Measurements from ENCODE around the gene SFT2D1.

Gene SFT2D1

DNA sequence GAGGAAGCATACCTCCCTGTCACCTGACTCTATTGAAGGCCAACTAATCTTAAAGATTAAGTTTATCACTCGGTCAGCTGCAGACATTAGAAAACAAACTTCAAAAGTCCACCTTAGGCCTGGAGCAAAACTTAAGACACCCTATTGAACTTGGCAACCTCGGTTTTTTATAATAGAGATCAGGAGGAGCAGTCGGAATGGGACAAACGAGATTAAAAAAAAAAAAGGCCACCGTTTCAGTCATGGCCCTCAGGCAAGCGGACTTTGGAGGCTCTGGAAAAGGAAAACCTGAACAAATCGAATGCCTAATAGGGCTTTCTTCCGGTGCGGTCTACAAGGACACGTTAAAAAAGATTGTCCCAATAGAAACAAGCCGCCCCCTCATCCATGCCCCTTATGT, 26.9 kb downstream of the SFT2D1 start:
- in situ Hi-C loops (cut with HindIII; ENCODE audit: low pct_ligation_motif_present, low sequenced_read_pairs): no loop called here

DNA sequence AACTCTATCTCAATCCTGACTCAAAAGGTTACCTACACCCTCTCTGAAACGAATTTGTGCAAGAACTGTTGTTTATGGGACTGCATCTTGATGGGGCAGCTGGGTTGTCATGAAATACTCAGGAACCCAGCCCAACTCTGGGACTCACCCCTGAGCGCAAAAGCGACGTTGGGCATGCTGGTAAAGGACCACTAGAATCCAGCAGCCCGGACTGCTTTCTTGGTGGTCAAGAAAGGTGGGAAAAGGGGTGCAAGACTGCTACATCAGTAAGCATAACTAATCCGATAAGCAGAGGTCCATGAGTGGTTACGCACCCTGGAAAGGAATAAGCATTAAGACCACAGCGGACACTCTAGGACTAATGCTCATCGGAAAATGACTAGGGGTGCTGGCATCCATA, 27.9 kb downstream of the SFT2D1 start:
- TF ChIP-seq, protein P1, sequence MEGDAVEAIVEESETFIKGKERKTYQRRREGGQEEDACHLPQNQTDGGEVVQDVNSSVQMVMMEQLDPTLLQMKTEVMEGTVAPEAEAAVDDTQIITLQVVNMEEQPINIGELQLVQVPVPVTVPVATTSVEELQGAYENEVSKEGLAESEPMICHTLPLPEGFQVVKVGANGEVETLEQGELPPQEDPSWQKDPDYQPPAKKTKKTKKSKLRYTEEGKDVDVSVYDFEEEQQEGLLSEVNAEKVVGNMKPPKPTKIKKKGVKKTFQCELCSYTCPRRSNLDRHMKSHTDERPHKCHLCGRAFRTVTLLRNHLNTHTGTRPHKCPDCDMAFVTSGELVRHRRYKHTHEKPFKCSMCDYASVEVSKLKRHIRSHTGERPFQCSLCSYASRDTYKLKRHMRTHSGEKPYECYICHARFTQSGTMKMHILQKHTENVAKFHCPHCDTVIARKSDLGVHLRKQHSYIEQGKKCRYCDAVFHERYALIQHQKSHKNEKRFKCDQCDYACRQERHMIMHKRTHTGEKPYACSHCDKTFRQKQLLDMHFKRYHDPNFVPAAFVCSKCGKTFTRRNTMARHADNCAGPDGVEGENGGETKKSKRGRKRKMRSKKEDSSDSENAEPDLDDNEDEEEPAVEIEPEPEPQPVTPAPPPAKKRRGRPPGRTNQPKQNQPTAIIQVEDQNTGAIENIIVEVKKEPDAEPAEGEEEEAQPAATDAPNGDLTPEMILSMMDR (IDR thresholded peaks at IDR 0.05; ENCODE audit: low read depth, low read length, missing control alignments): no peak
- no peak for DNase-seq
- Histone ChIP-seq H3K36me3 (replicated peaks) (peaks cover 2% of the 10 kb centered on the region), H3K27ac (no peak overlapping the region), H3K27me3 (replicated peaks) (peaks cover 8% of the 10 kb centered on the region), H3K4me3 (ENCODE audit: low read depth, low read length) (no peak overlapping the region)
- in situ Hi-C loops (cut with HindIII; ENCODE audit: low pct_ligation_motif_present, low sequenced_read_pairs): no loop called here

More for the DNA sequence above, 26.9 kb downstream of the SFT2D1 start:
- TF ChIP-seq, protein P1 (IDR thresholded peaks at IDR 0.05; ENCODE audit: low read depth, low read length, missing control alignments): no peak
- DNase-seq: no peak
- Histone ChIP-seq H3K4me3 (ENCODE audit: low read depth, low read length) (no peak overlapping the region), H3K36me3 (replicated peaks) (peaks cover 2% of the 10 kb centered on the region), H3K27me3 (replicated peaks) (no peaks in the 10 kb centered on the region), H3K27ac (no peak overlapping the region)

DNA sequence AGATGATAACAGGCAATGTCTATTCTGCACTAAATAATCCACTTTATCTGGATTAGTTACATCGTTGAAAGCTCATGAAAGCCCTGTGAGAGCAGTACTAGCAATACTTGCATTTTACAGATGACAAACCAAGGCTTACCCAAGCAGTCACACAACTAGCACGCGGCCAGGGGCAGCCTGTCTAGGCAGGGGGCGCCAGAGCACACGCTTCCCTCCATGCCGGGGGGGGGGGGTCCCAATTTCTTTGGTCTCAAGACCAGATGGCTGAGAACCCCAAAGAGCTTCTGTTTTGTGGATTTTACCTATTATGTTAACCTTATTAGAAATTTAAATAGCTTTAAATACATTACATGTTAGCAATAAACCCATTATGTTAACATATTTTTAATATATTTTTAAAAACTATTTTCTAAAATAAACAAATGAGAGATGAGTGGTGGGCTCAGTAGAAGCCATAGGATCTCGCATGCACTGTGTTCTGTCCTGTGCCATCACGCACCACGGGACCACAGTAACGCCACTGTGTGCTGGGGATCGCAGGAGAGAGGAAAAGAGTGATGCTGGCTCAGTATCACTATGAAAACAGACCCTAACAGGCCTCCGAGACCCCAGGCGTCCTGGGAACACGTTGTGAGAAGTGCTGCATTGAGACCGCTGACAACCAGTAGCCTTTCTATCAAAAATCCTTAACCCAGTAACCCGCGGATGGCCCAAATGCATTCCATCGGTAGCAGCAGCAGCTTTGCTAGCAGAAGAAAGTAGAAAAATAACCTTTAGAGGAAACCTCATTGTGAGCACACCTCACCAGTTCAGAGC, 28.9 kb downstream of the SFT2D1 start:
- no peak overlapping the region for H3K4me3 ChIP-seq (ENCODE audit: low read depth, low read length)
- no peak overlapping the region for H3K27ac ChIP-seq
- no peaks in the 10 kb centered on the region for H3K36me3 ChIP-seq (replicated peaks)
- H3K27me3 ChIP-seq (replicated peaks): peaks cover 18% of the 10 kb centered on the region
- in situ Hi-C loops (cut with HindIII; ENCODE audit: low pct_ligation_motif_present, low sequenced_read_pairs): no loop called here
- DNase-seq: no peak
- TF ChIP-seq, protein P1 (IDR thresholded peaks at IDR 0.05; ENCODE audit: low read depth, low read length, missing control alignments): peak; percentile 84

DNA sequence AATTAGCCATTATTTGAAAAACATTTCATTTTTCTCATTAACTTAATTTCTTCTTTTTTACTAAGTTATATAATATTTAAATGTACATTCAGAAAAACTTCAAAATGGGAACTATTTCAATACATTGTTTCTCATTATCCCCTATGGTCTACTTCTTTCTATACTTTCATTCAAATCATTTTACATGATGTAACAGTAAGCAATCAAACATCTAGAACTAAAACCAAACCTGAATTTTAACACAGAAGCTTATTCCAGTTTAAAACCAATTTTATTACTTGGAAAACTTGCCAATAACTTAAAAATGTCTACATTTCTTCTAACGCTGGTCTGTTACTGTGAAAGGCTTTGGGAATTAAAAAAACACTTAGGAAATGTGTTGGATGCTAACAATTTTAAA, 29.5 kb downstream of the SFT2D1 start:
- TF ChIP-seq, protein P1 (IDR thresholded peaks at IDR 0.05; ENCODE audit: low read depth, low read length, missing control alignments): no peak
- H3K4me3 ChIP-seq (ENCODE audit: low read depth, low read length): no peak overlapping the region
- DNase-seq: no peak
- no peaks in the 10 kb centered on the region for H3K36me3 ChIP-seq (replicated peaks)
- in situ Hi-C loops (cut with HindIII; ENCODE audit: low pct_ligation_motif_present, low sequenced_read_pairs): no loop called here
- H3K27ac ChIP-seq: no peak overlapping the region
- peaks cover 25% of the 10 kb centered on the region for H3K27me3 ChIP-seq (replicated peaks)

DNA sequence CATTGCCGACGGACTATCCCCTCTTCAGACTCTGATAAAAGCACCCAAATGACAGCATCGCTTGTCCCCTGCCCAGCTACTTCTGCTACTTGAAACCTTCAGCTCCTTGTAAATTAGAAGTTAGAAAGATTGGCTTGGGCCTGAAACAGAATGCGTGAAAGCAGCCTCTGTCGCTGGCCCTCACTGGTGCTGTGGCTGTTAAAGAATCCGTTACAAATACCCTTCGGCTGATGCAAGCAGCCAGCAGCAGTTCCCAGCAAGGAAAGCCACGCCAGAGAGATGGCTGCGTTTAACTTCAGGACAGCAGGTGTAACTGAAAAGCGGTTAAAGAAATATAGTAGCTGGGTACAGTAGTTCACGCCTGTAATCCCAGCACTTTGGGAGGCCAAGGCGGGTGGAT, 31.7 kb downstream of the SFT2D1 start:
- in situ Hi-C loops (cut with HindIII; ENCODE audit: low pct_ligation_motif_present, low sequenced_read_pairs): no loop called here
- no peak for DNase-seq
- Histone ChIP-seq H3K27ac (no peak overlapping the region), H3K27me3 (replicated peaks) (peaks cover 47% of the 10 kb centered on the region), H3K4me3 (ENCODE audit: low read depth, low read length) (no peak overlapping the region), H3K36me3 (replicated peaks) (no peaks in the 10 kb centered on the region)
- TF ChIP-seq, protein P1 (IDR thresholded peaks at IDR 0.05; ENCODE audit: low read depth, low read length, missing control alignments): no peak

DNA sequence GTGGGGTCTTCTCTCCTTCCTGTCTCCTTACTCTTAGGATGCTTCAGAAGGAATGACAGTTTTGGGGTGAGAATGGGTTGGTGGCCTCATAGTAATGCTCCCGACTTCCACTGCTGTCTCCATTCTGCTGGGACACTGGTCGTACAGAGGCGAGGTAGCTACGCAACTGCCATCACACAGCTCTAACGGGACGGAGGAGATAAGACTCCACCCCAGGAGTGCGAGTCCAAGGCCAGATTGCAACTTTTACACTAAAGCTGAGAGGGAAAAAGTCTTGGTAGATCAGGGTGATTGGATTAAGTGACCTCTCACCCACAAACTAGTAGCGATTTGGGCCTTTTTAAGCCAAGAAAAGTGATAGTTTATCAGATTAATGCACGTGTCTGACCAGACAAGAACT, 32.4 kb downstream of the SFT2D1 start:
- TF ChIP-seq, protein P1 (IDR thresholded peaks at IDR 0.05; ENCODE audit: low read depth, low read length, missing control alignments): no peak
- in situ Hi-C loops (cut with HindIII; ENCODE audit: low pct_ligation_motif_present, low sequenced_read_pairs): no loop called here
- H3K36me3 ChIP-seq (replicated peaks): no peaks in the 10 kb centered on the region
- no peak overlapping the region for H3K27ac ChIP-seq
- no peak for DNase-seq
- H3K27me3 ChIP-seq (replicated peaks): peaks cover 51% of the 10 kb centered on the region
- no peak overlapping the region for H3K4me3 ChIP-seq (ENCODE audit: low read depth, low read length)

All from brain microvascular endothelial cell (primary cell).